Breast epithelium (tissue), 3 donors: ENCODE data around the gene MAN2A1.

Experiments
- CTCF ChIP-seq, 3 donors: fragments of 450-650 bp; IDR thresholded peaks; one replicate each; pipeline ENCODE4 v1.5.1; 2016 to 2017; ENCODE audit warnings: antibody characterized with exemption in 3 of 3, mild to moderate bottlenecking in 3 of 3, moderate library complexity in 3 of 3
- POLR2A ChIP-seq: fragments of 450-650 bp; IDR thresholded peaks from one replicate; pipeline ENCODE4 v1.6.1; 2016; ENCODE audit warnings: antibody characterized with exemption, mild to moderate bottlenecking, moderate library complexity
- POLR2AphosphoS5 ChIP-seq, 3 donors: sonication (generic); formaldehyde crosslinking; IDR thresholded peaks; one replicate each; pipeline ENCODE4 v1.6.1; 2017; ENCODE audit warnings: antibody characterized with exemption in 3 of 3

- TF ChIP-seq CTCF (IDR thresholded peaks at IDR 0.05), result no peak
- no peak for TF ChIP-seq POLR2AphosphoS5 (IDR thresholded peaks at IDR 0.05)
- no peak for TF ChIP-seq POLR2A
These were observed 29.4 kb upstream of the MAN2A1 start for GRCh38 chr5:109660301-109660700.
